Lower leg skin (tissue), 4 donors: ENCODE results near the gene HMGN5. TPM values are rescaled to one million over a fixed set of nuclear protein-coding genes. Genes with fewer than 3 reads are reported as not detected.

Experiments
- DNase-seq, 2 donors: peaks; one replicate each; pipeline ENCODE4 v3.0.0-alpha.2; 2019; ENCODE audit warnings: low spot score in 2 of 2
- H3K4me3 ChIP-seq: fragments of 200-600 bp; sonication (generic); 2 replicates; pipeline ENCODE4 v1.5.1; 2017; ENCODE audit warnings: mild to moderate bottlenecking, low read depth; ENCODE audit not compliant: poor library complexity, severe bottlenecking
- POLR2A ChIP-seq, 2 donors: fragments of 450-650 bp; IDR thresholded peaks; one replicate each; pipeline ENCODE4 v1.6.1; 2016 to 2017; ENCODE audit warnings: antibody characterized with exemption in 2 of 2, mild to moderate bottlenecking in 1 of 2, moderate library complexity in 1 of 2
- WGBS, 2 donors: methylation state at CpG; one replicate each; pipeline ENCODE4 v1.1.5; 2018; 5-methylcytosine and 5-hydroxymethylcytosine counted together
- intact Hi-C: fragments of 100-400 bp; cut with DNase I; formaldehyde crosslinking; loops from one replicate; pipeline ENCODE4 v1.15.0; 2023; ENCODE audit warnings: low total_unique reads
- total RNA-seq, 4 donors: library from RNA; depleted of rRNA; stranded (reverse); fragments of >200 nt; gene quantifications; one replicate each; pipeline ENCODE4 v1.1.0, GENCODE V29; 2016
- TF ChIP-seq, protein P1 (sequence below), 3 donors: fragments of 450-650 bp; IDR thresholded peaks; one replicate each; pipeline ENCODE4 v1.5.1; 2016; ENCODE audit warnings: antibody characterized with exemption in 3 of 3, mild to moderate bottlenecking in 3 of 3, moderate library complexity in 2 of 3

HMGN5 gene
- total RNA-seq, 4 donors from 2014 or later, result 0.25 to 1.9 (median 1.0) TPM

DNA sequence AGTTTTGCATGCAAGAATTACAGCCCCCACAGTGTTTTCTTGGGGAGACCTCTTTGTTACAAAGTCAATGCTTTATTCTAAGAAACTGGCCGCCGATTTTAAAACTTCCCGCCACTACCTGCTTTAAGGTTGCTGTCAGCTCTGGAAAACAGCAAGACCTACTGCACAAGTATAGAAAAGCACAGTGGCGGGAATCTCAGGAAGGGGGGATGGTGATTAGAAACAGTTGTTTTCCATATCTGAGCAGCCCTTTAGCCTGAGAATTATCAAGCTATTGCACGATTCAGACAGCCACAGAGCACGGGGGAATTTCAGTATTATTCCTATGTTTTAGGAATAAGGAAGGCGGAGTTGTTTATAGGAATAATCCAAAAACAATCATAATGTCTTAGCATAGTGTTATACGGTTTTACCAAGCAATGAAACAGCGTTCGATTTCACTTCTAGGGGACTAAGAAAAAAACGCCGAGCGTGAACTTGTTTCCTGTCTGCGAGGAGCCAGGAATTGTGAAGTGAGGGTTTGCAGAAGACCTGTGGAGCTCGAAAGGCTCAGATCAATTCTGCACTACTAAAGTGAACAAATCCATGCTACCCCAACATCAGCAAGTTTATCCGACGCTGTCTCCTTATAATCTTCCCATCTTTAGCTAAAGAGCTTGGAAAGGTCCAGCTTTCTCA, 81.3 kb downstream of the HMGN5 start:
- DNase-seq, result no peak
- intact Hi-C loops, result no loop called here
- TF ChIP-seq, protein P1, sequence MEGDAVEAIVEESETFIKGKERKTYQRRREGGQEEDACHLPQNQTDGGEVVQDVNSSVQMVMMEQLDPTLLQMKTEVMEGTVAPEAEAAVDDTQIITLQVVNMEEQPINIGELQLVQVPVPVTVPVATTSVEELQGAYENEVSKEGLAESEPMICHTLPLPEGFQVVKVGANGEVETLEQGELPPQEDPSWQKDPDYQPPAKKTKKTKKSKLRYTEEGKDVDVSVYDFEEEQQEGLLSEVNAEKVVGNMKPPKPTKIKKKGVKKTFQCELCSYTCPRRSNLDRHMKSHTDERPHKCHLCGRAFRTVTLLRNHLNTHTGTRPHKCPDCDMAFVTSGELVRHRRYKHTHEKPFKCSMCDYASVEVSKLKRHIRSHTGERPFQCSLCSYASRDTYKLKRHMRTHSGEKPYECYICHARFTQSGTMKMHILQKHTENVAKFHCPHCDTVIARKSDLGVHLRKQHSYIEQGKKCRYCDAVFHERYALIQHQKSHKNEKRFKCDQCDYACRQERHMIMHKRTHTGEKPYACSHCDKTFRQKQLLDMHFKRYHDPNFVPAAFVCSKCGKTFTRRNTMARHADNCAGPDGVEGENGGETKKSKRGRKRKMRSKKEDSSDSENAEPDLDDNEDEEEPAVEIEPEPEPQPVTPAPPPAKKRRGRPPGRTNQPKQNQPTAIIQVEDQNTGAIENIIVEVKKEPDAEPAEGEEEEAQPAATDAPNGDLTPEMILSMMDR (IDR thresholded peaks at IDR 0.05), result no peak
- no peak for TF ChIP-seq POLR2A (IDR thresholded peaks at IDR 0.05)
- peak overlapping the region; percentile 15 for H3K4me3 ChIP-seq
- WGBS, 2 donors, result 0 to 30% methylated on average over 17 of the region's 17 CpGs

DNA sequence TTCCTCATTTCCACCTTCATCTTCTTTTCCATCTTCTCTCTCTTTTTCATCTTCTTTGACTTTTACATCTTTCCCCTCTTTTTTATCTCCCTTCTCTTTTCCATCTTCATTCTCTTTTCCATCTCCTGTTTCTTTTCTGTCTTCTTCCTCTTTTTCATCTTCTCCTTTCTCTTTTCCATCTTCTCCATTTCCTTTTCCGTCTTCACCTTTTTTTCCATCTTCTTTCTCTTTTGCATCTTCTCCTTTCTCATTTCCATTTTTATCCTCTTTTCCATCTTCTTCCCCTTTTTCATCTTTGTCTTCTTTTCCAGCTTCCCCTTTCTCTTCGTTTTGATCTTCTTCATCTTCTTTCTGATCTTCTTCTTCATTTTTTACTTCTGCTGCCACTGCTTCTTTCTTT, 87.0 kb downstream of the HMGN5 start:
- intact Hi-C loops, result no loop called here
- TF ChIP-seq, protein P1 (IDR thresholded peaks at IDR 0.05), result no peak
- TF ChIP-seq POLR2A (IDR thresholded peaks at IDR 0.05), result no peak
- no peak for DNase-seq
- WGBS, 2 donors, result 57 to 89% methylated on average over 2 of the region's 2 CpGs
- H3K4me3 ChIP-seq, result no peak overlapping the region

DNA sequence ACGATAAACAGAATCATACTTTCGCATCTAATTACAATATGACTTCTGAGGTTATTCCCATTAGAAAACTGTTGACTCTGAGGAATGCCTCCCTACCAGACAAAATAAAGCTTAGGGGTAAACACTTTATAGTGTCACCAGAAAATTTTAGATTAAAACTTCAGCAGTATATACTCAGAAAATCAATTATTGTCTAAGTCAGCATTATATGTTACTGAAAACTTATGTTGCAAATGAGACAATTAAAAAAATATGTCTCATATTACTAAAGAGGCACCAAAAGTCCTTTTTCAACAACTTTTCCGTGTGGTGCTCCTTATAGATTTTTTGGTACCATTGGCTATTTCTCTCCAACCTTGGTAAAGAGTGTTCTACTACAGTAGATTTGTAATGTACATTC, 91.4 kb downstream of the HMGN5 start:
- no peak overlapping the region for H3K4me3 ChIP-seq
- intact Hi-C loops, result no loop called here
- 76 to 91% methylated on average over 3 of the region's 3 CpGs for WGBS, 2 donors
- TF ChIP-seq POLR2A (IDR thresholded peaks at IDR 0.05), result no peak
- TF ChIP-seq, protein P1 (IDR thresholded peaks at IDR 0.05), result no peak
- DNase-seq, result no peak

DNA sequence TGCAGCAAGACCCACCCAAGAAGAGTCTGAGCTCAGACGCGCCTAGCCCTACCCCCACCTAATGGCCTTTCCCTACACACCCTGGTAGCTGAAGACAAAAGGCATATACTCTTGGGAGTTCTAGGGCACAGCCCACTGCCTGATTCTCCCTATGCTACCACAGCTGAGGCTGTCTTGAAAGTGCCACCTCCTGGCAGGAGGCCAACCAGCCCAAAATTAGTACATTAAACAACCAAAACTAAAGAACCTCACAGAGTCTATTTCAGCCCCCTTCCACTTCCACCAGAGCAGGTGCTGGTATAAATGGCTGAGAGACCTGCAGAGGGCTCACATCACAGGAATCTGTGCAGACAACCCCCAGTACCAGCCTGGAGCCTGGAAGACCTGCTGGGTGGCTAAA, 119.1 kb downstream of the HMGN5 start:
- WGBS, 2 donors, result 100% methylated on average over 2 of the region's 2 CpGs; no CpG with 5 or more reads in 1 of the 2 donors
- no peak for TF ChIP-seq POLR2A (IDR thresholded peaks at IDR 0.05)
- TF ChIP-seq, protein P1 (IDR thresholded peaks at IDR 0.05), result no peak
- intact Hi-C loops, result no loop called here
- H3K4me3 ChIP-seq, result no peak overlapping the region
- no peak for DNase-seq

Other genes with a start within 250 kb of the HMGN5 start
- 10 to 100 TPM; 51.5 to 85.5 (median 56.9) TPM for gene SH3BGRL, start 189 bp upstream of the HMGN5 start, total RNA-seq